GM21381 (cell line): ENCODE measurements around the gene ARHGAP20.

ENCODE experiments used
- ATAC-seq: cut with Tn5 transposase; IDR thresholded peaks from one replicate; pipeline ENCODE4 v1.9.1; 2021; ENCODE audit warnings: mild to moderate bottlenecking, moderate library complexity; ENCODE audit not compliant: unreplicated experiment

The ARHGAP20 gene

DNA sequence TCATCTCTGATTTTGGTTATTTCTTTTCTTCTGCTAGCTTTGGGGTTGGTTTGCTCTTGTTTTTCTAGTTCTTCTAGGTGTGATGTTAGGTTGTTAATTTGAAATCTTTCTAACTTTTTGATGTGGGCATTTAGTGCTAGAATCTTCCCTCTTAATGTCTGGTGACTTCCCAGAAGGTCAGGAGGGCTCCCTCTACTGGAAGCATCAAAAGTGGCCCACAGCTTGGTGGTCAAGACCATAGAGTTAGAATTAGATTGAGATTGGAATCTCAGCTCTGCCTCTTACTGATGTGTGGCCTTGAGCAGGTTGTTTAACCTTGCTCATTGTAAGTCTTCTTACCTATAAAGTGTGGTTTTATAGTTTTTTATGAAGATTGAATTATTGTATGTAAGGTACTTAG is 183.2 kb downstream of the ARHGAP20 start:
- ATAC-seq = no peak

DNA sequence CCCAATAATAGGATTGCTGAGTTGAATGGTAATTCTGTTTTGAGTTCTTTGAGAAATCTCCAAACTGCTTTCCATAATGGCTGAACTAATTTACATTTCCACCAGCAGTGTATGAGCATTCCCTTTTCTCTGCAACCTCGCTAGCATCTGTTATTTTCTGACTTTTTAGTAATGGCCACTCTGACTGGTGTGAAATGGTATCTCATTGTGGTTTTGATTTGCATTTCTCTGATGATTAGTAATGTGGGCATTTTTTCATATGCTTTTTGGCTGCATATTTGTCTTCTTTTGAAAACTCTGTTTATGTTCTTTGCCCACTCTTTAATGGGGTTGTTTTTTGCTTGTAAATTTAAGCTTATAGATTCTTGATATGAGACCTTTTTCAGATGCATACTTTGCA is 185.1 kb downstream of the ARHGAP20 start:
- ATAC-seq = no peak
